GM11168 (cell line): Measurements from ENCODE around the gene ZNF521.

Experiments used
- in situ Hi-C: fragments of 300-500 bp; cut with MboI; formaldehyde crosslinking; loops from one replicate; pipeline ENCODE4 v1.12.0; 2022; ENCODE audit warnings: low sequenced_read_pairs; ENCODE audit not compliant: unreplicated experiment

Gene ZNF521

GRCh38 chr18:25256439-25256838 is 95.5 kb downstream of the ZNF521 start:
- in situ Hi-C loops = no loop called here

- in situ Hi-C loops = no loop called here
Observed at GRCh38 chr18:25253779-25254178, 98.2 kb downstream of the ZNF521 start.

- in situ Hi-C loops = no loop called here
Observed at GRCh38 chr18:25253136-25253535, 98.8 kb downstream of the ZNF521 start.

GRCh38 chr18:25251068-25251467 is 100.9 kb downstream of the ZNF521 start:
- in situ Hi-C loops = no loop called here

GRCh38 chr18:25250474-25250851 is 101.5 kb downstream of the ZNF521 start:
- in situ Hi-C loops = no loop called here

GRCh38 chr18:25248755-25249154 is 103.2 kb downstream of the ZNF521 start:
- in situ Hi-C loops = loop anchor here (25.0 kb wide), 1 partner anchor 361 kb away; no protein-coding TSS in a partner anchor

- in situ Hi-C loops = loop anchor here (25.0 kb wide), 1 partner anchor 360 kb away; no protein-coding TSS in a partner anchor
Observed at GRCh38 chr18:25247725-25248124, 104.2 kb downstream of the ZNF521 start.

GRCh38 chr18:25244924-25245698 is 106.9 kb downstream of the ZNF521 start:
- in situ Hi-C loops = loop anchor here (25.0 kb wide), 1 partner anchor 358 kb away; no protein-coding TSS in a partner anchor

- in situ Hi-C loops = loop anchor here (25.0 kb wide), 1 partner anchor 357 kb away; no protein-coding TSS in a partner anchor
Observed at GRCh38 chr18:25244170-25244569, 107.8 kb downstream of the ZNF521 start.

GRCh38 chr18:25243754-25244153 is 108.2 kb downstream of the ZNF521 start:
- in situ Hi-C loops = loop anchor here (25.0 kb wide), 1 partner anchor 356 kb away; no protein-coding TSS in a partner anchor

GRCh38 chr18:25243257-25243656 is 108.7 kb downstream of the ZNF521 start:
- in situ Hi-C loops = loop anchor here (25.0 kb wide), 1 partner anchor 356 kb away; no protein-coding TSS in a partner anchor

- in situ Hi-C loops = loop anchor here (25.0 kb wide), 1 partner anchor 353 kb away; no protein-coding TSS in a partner anchor
Observed at GRCh38 chr18:25240420-25240770, 111.6 kb downstream of the ZNF521 start.

- in situ Hi-C loops = loop anchor here (25.0 kb wide), 1 partner anchor 352 kb away; no protein-coding TSS in a partner anchor
Observed at GRCh38 chr18:25239581-25240419, 112.2 kb downstream of the ZNF521 start.

GRCh38 chr18:25239151-25239550 is 112.8 kb downstream of the ZNF521 start:
- in situ Hi-C loops = loop anchor here (25.0 kb wide), 1 partner anchor 352 kb away; no protein-coding TSS in a partner anchor

GRCh38 chr18:25237571-25238267 is 114.2 kb downstream of the ZNF521 start:
- in situ Hi-C loops = loop anchor here (25.0 kb wide), 1 partner anchor 350 kb away; no protein-coding TSS in a partner anchor

- in situ Hi-C loops = loop anchor here (25.0 kb wide), 1 partner anchor 349 kb away; no protein-coding TSS in a partner anchor
Observed at GRCh38 chr18:25236736-25237135, 115.2 kb downstream of the ZNF521 start.

- in situ Hi-C loops = loop anchor here (25.0 kb wide), 1 partner anchor 348 kb away; no protein-coding TSS in a partner anchor
Observed at GRCh38 chr18:25235401-25236042, 116.4 kb downstream of the ZNF521 start.

GRCh38 chr18:25234740-25235345 is 117.1 kb downstream of the ZNF521 start:
- in situ Hi-C loops = loop anchor here (25.0 kb wide), 1 partner anchor 348 kb away; no protein-coding TSS in a partner anchor

- in situ Hi-C loops = loop anchor here (25.0 kb wide), 1 partner anchor 347 kb away; no protein-coding TSS in a partner anchor
Observed at GRCh38 chr18:25234322-25234639, 117.7 kb downstream of the ZNF521 start.
